Superior temporal gyrus (tissue), 1 donor: Measurements from ENCODE around the gene TSEN34.
"Not testable (repeated sequence)": the region's sequence is repeated elsewhere in the genome, so short reads cannot be mapped to it uniquely, and the experiment has no call there.

ENCODE experiments used
- DNase-seq: peaks from one replicate; pipeline ENCODE4 v3.0.0-alpha.2; 2016; ENCODE audit errors: extremely low spot score

TSEN34 gene

GRCh38 chr19:54239491-54240371, 48.6 kb downstream of the TSEN34 start:
- not testable (repeated sequence) for DNase-seq

- not testable (repeated sequence) for DNase-seq
These were observed 49.5 kb downstream of the TSEN34 start for GRCh38 chr19:54240372-54241336.

GRCh38 chr19:54242234-54242633, 51.1 kb downstream of the TSEN34 start:
- DNase-seq, result not testable (repeated sequence)

GRCh38 chr19:54242646-54243045, 51.5 kb downstream of the TSEN34 start, which contains the start of gene LILRA6:
LILRA6 (minus strand) TSS chr19:54242790.
- DNase-seq, result not testable (repeated sequence)

- DNase-seq, result not testable (repeated sequence)
These were observed 52.7 kb downstream of the TSEN34 start for GRCh38 chr19:54243809-54244208.
